HS-27A (cell line): Measurements from ENCODE around the gene PIGT.

Experiments used
- DNase-seq: peaks from one replicate; pipeline ENCODE4 v3.0.0-alpha.2; 2012; ENCODE audit warnings: low read depth, missing footprints

The PIGT gene

DNA sequence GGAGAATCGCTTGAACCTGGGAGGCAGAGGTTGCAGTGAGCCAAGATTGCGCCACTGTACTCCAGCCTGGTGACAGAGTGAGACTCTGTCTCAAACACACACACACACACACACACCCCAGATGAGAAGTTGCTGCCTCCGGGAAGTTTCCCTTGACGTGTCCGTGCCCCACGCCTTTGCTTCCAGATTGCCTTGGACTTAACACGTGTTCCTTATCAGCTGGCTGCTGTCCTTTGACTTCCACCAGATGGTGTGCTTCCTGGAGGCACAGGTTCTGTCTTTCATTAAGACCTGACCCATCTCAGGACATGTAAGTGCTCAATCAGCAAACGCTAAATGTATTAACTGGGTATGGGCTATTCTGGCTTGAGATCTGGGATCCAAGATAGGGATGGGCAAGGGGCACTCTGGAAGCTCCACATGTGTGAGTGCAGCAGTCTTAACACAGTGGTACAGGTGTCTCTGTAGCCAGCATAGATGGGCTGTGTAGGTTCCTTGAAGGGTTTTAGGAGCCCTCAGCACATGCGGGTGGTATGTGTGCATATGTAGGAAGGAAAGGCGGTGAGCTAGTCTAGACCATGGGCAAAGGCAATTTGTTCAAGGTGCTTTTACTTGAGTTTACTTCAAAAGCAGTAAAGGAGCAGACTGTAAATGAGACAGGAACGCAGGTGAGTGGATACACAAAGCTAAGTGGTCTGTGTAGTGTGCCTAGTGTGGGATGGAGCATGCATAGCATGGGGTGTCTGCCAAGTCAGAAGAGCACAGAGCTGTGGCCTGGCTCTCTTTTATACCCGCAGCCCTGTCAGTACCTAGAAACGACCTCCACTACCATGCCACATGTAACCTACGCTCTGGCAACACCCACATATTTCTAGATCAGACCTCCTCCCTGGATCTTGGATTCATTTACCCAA is 11.6 kb downstream of the PIGT start:
- DNase-seq = no peak

DNA sequence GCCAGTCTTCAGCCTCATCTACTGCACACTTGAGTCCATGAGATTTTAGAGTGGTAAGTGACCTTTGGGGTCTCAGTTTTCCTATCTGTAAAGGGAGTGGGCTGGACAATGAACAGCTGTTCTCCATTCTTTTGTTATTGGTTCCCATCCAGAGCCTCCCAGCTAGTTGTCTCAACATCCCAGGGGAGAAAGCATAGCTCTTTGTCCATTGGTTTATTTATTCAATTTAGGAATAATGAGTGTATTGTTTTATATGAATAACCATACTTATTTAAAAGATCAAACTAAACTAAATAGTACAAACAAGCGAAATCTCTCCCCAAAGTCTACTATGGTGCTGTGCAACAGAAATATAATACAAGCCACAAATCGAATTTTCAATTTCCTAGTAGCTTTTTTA is 13.7 kb downstream of the PIGT start:
- no peak for DNase-seq

DNA sequence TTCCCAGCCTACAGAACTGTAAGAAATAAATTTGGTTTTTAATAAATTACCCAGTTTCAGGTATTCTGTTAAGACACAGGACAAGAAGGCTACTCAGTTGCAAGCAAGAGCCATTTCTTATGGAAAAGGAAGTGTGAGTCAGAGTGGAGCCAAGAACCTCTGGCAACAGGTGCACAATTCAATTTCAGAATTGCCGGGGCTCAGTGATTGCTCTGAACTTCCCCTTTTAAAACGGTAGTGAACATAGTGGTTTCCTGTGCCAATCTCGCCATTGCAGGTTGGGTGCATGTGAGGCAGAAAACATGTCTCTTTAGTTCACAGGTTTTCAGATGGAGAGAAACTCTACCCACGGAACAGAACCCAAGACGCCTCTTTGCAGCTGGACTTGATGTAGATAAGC is 16.4 kb downstream of the PIGT start:
- DNase-seq = no peak

DNA sequence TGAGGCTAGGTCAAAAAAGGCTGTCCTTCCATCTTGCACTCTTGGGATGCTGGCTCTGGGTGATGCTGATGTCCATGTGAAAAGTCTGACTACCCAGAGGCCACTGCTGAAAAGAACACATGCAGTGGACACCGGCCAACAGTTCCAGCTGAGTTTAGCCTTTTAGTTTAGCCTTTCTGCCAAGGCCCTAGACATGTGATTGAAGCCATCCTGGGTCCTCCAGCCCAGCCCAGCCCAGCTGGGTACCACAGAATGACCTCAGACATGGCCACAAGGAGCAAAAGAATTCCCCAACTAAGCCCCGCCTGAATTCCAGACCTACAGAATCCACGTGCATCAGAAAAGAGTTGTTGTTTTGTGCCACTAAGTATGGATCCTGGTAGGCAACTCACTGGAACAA is 17.4 kb downstream of the PIGT start:
- peak; percentile 75 for DNase-seq

DNA sequence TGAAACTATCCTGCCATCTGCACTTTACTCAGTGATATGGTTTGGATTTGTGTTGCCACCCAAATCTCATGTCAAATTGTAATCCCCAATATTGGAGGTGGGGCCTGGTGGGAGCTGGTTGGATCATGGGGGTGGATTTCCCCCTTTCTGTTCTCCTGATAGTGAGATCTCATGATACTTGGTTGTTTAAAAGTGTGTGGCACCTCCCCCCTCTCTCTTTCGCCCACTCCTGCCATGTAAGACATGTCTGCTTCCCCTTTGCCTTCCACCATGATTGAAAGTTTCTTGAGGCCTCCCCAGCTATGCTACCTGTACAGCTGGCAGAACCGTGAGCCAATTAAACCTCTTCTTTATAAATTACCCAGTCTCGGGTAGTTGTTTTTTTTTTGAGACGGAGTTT is 18.0 kb downstream of the PIGT start:
- no peak for DNase-seq

DNA sequence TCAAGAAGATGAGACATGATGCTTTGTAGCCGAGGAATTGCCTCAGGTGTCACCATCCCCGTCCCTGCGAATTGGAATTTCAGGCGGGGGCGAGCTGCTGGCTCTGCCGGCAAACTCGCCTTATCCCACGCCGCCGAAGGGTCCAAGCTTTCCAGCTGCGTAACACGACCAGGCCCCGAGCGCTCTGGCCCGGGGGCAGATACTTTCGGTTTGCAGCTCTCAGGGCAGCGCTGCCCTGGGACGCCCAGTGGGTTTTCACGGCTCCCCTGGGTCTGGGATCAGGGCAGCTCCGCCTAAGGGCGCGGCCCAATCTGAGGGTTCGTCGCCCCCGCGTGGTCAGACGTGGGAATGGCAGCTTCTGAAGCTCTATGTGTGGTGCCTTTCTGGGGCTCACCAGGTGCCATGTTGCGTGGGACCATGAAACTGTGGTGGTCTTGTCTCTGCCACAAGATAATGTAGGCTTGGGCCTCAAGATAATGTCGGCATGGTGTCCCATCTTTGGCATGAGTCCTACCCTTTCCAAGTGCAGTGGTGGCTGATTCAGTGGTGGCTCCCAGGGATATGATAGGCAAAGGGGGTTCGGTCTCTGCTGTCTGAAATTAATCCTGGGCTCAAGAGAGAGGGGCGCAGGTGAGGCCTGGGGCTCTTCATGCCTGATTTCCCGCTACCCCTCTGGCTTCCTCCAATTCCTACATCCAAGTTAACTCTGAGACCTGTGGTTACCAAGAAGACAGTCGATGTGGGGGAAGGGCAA is 21.0 kb downstream of the PIGT start:
- peak; percentile 69 for DNase-seq

DNA sequence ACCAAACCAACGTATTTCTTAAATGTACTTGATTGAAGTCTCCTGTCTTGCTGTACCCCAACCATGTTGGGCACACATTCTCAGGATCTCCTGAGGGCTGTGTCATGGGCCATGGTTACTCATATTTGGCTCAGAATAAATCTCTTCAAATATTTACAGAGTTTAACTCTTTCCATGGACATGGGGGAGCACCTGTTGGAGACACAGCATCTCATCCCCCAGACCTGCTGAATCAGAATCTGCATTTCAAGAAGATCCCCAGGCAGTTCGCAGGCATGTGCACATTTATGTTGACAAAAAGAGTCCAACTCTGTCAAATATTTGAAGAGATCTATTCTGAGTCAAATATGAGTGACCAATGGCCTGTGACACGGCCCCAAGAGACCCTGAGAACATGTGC is 24.5 kb downstream of the PIGT start:
- DNase-seq = no peak

DNA sequence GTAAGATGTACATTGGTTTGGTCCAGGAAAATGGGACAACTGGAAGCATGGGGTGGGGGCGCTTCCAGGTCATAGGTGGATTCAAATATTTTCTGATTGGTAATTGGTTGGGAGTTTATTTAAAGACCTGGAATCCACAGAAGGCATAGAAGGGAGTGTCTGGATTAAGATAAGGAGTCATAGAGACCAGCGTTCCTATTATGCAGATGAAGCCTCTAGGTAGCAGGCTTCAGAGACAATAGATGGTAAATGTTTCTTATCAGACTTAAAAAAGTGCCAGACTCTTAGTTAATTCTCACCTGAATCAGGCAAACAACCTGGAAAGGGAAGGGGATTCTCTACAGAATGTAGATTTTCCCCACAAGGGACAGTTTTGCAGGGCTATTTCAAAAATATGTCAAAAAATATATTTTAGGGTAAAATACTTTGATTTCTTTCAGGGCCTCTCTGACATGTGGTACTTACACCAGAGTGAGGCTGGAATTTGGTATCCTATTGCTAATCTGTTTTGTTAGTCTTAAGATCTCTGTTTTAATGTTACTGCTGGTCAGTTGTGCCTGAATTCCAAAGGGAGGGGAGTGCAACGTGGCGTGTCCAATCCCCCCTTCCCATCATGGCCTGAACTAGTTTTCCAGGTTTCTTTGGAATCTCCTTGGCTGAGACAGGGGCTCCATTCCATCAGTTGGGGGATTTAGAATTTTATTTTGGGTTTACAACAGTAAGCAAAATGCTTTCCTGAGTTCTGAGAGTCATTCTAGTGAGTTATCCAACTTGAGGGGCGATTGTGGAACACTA is 25.1 kb downstream of the PIGT start:
- no peak for DNase-seq

DNA sequence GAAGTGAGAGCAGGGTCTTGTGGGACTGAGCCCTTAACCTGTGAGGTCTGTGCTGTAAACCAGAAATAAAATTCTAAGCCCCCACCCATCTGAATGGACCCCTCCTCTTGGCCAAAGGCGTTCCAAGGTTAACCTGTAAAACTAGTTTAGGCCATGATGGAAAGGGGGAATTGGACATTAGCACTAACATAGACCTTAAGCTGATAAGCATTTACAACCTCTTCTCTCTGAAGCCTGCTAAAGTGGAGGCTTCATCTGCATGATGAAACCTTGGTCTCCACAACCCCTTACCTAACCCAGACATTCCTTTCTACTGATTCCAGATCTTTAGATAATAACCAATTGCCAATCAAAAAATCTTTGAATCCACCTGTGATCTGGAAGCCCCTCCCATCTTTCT is 25.8 kb downstream of the PIGT start:
- no peak for DNase-seq

DNA sequence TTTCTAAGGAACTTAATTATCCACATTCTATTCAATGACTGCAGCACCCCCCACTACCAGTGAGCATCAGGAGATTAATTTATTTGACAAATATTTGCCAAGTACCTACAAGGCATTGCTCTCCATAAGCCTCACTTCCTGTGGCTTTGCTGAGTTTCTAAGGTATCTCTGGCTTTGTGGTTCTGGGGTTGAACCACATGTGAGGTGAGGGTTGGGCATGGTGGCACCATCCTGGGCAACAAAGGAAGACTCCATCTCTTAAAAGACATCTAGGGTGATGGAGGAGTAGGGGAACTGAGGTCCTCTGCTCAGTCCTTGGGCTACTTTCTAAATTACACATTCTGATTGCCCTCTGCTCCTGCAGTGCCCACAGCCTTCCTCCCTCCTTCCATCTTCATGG is 28.1 kb downstream of the PIGT start:
- DNase-seq = no peak

DNA sequence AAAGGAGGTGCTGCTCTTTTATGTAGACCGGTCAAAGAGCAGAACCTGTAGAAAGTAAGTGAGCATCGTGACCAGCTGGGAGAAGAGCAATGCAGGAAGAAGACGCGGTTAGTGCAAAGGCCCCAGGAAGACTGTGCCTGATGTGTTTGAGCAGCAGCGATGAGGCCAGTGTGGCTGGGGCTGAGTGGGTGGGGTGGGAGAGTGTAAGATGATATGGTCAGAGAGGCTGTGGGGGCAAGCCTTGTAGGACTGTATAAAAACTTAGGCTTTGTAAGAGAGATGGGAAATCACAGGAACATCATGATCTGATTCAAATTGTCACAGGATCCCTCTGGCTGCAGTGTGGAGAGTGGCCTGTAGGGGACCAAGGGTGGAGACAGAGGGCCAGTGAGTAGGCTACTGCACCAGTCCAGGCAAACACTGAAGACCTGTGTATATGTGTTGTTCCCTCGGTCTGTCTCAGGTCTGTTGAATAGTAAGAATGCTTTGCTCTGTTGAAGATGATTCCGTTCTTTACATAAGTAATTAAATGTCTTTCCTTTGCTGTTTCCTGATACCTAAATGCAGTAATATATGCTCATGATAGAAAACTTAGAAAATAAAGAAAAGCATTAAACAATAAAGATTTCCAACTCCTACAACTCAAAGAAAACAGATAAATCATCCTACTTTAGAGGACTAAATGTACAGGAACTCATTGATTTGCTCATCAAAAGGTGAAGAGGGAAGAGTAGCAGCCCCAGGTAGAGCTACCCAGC is 30.0 kb downstream of the PIGT start:
- no peak for DNase-seq

DNA sequence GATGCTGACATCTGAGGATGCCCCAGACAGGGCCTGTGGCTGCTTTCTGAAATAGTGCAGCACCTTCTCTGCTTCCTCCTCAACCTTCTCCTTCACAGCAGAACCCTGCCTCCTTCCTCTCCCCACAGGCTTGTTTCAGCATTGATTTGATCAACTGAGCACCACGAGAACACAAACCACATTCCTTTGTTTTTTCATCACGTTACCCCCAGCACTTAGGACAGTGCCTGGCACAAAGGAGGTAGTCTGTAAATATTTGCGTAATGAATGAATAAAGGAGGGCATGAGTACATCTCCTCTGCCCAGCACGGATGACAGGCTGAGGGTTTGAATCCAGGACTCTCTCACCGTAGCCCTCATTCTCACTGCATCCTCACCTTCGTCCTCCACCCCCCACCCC is 32.3 kb downstream of the PIGT start:
- DNase-seq = no peak

DNA sequence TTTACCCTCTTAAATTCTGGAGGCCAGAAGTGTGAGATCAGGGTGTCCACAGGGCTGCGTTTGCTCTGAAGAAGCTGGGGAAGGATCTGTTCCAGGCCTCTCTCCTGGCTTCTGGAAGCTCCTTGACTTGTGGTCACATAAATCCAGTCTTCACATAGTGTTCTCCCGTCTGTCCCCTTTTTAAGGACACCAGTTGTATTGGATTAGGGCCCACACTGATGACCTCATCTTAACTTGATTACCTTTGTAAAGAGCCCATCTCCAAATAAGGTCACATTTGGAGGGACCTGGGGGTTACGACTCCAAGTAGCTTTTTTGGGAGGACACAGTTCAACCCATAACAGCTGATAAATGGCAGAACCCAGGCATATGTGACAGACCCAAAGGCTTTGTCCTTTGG is 33.6 kb downstream of the PIGT start:
- DNase-seq = no peak

DNA sequence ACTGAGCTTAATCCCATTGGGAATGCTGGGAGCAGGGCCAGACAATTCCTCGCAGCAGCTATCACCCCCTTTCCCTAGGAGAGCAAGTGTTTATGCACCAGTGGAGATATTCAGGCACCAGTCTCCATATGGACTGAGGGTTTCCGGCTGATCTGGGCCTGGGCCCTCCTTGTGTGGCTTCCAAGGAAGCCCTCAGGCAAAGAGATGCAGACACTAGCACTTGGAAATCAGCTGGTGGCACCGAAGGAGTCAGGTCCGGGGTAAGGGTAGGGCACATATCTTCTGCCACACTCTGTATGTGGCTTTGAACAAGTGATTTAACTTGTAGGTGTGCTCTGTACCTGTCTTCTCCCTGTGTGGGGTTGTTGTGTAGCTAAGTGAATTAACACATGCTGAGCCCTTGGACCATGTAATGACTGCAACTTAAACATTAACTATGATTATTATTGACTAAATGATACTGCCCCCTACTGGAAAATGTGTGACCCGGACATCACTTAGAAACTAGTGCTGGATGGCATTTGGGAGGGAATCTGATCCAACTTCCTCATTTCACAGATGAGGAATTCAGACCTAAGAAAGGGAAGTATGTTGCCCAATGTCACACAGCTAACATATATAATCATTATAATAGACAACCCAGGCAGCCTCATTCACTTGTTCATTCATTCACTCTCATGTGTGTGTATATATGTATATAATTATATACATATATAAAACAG is 34.3 kb downstream of the PIGT start:
- DNase-seq = peak; percentile 34

DNA sequence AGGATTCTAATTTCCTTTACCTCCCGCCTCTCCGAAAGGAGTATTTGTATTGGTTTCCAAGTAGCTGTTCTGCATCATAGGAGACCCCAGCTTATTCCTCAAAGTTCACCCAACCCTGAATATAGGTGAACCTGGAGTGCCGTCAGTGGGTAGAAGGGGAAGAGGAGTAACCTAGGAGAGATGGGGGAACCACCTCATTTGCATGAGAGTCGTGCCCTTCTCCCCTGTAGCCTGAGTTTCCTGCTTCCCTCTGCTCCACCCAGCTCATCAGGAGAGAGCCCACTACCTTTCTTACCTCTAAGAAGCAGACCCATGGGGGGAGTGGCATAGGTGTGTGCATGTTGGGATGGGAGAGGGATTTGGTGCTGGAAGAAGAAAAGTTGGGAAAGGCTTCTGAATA is 36.3 kb downstream of the PIGT start:
- no peak for DNase-seq

DNA sequence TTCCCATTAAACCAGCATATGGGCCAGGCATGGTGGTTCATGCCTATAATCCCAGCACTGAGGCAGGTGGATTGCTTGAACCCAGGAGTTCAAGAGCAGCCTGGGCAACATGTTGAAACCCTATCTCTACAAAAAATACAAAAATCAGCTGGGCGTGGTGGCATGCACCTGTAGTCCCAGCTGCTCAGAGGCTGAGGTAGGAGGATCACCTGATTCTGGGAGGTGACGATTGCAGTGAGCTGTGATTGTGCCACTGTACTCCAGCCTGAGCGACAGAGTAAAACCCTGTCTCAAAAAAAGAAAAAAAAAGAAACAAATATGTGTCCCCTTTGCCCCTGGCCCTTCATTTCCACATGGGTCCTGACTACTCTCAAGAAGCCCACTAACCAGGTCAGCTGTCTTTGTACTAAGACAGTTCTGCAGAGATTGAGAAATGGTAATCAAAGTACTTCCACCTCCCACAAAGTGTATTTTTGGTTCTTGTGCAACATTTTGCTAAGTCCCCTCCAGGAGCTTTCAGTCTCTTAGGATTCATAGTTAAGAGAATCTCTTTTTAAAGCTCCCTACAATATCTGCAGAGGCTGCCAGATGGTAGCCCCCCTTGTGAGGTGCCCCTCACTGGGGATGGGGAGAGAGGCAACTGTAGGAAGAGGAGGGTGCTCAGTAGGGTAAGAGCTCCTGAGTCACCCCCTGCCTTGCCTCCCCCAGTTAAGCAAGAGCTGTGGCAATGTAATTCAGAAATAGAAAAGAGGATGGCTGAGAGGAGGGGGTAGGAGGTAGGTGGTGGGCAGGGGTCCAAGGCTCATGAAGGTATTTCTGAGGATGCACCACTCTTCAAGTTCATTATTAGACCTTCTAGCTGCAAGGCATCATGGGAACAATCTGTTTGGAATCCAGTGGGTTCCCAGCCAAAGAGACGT is 37.1 kb downstream of the PIGT start:
- no peak for DNase-seq

DNA sequence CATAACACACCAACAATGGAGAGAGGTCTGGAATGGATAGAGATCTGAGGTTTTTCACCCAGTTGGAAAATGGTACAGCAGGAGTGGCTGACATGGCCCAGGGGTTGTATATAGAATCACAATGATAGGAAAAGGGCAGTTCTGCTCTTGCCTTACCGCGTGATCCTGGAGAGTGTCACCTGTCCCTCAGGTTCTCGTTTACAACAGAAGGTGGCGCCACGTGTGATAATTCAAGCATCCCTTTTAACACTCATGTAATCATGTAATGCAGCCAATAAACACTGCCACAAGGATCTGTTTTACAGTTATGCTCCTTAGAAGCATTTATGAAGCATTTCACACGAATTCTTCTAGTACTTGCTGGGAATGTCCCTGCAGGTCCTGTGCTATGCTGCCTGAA is 40.7 kb downstream of the PIGT start:
- DNase-seq = no peak

DNA sequence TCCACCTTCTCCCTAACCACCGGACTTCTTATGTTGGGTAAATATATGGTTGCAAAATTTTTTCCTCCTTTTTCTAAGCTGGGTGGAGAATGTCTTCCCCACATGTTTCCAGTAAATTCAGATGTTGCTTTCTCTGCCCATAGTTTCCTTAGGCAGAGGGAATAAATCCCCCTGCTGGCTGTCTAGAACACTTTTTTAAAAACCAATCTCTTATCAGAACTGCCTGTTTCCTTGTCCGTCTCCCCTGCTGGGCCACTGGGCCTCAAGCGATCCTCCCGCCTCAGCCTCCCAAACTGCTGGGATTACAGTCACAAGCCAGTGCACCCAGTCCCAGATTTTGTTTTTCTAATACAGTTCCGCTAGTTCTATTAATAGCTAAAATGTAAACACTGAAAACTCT is 43.7 kb downstream of the PIGT start:
- no peak for DNase-seq

DNA sequence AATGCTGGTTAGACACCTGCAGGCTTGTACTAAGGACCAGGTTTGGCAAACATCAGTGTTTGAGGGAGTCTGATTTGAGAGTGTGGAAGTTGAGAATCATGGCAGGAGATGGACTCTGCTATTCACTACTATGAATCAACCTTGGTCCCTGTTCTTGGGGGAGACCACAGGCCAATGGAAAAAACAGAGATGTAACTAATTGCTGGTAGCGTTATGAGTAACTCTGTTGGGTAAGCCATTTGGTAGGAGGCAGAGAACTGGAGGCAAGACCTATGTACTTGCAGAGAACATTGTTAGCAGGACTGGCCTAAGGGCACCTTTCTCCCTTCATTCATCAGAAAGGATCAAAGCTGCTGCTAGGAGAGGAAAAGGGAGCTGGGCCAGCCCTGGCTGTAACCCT is 45.3 kb downstream of the PIGT start:
- DNase-seq = no peak
